ENCODE data around the gene CYFIP1. TPM values are rescaled to one million over a fixed set of nuclear protein-coding genes. Genes with fewer than 3 reads are reported as not detected.

Gene CYFIP1
- total RNA-seq, 1 experiment from 2014 or later: 143 TPM

DNA sequence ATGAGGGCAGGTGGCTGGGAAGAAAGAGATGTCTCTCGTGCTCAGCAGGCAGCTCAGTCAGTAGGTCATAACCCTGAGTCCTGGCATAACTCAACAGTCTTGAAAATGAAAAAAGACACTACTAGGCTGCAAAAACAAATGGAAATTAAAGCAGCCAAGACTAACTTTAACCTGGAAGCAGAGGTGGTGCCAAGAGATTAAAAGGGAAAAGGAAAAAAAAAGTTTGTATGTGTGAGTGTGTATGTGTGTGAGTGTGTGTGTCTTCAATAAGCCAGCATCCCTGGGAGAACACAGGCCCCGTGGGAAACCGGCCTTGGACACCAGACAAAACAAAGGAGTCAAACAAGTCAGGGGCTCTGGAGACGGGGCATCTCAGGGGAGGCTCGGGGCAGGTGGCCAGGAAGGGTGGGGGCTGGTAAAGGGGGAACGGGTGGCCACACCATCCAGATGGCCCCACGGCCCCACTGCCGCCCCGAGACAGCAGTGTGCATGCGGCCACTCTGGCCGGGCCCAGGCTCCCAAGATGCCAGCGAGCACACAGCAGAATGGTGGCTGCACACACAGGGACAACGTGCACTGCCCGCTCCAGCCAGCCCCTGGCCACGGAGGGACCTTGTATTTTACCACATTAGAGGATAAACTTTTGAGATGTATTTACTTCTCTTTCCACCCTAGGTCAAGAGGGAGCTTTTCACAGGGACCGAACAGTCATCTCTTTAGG is 23.8 kb downstream of the CYFIP1 start:
- no peak overlapping the region for H3K9ac ChIP-seq (ENCODE audit: low read length)
- intact Hi-C loops (cut with micrococcal nuclease): no loop called here
- no peak overlapping the region for H2AFZ ChIP-seq (ENCODE audit: low read depth, low read length, poor library complexity, severe bottlenecking)
- ChIA-PET RAD21 (ENCODE audit: low non-redundant PET in 1 of 2, low total read pairs in 2 of 2, uncharacterized antibody in 2 of 2, unreplicated experiment in 2 of 2) (no interaction called here), POLR2A (no interaction called here), CTCF (no interaction called here)
- no peaks in the 10 kb centered on the region for H3K36me3 ChIP-seq (ENCODE audit: control insufficient read depth in 1 of 2, insufficient read depth in 2 of 2, low read length in 2 of 2)
- no peaks in the 10 kb centered on the region for H3K9me2 ChIP-seq (ENCODE audit: insufficient read depth)
- no TSS peak for BruUV-seq (replicated peaks)
- no peaks in the 10 kb centered on the region for H3K27me3 ChIP-seq (ENCODE audit: insufficient read depth, low read length)
- H3K4me2 ChIP-seq (ENCODE audit: low read length): no peak overlapping the region
- no peaks in the 10 kb centered on the region for H3K9me3 ChIP-seq (ENCODE audit: control insufficient read depth in 1 of 2, insufficient read depth in 1 of 2, low read depth in 1 of 2, low read length in 2 of 2)
- DNase-seq (ENCODE audit: low read depth, low spot score): no peak
- H3K79me2 ChIP-seq (ENCODE audit: insufficient read depth, low read length): peaks cover 96% of the 10 kb centered on the region
- H3K4me1 ChIP-seq (ENCODE audit: control insufficient read depth in 1 of 2, insufficient read depth in 2 of 2, low read length in 2 of 2): no peaks in the 10 kb centered on the region
- TF ChIP-seq, protein P1, sequence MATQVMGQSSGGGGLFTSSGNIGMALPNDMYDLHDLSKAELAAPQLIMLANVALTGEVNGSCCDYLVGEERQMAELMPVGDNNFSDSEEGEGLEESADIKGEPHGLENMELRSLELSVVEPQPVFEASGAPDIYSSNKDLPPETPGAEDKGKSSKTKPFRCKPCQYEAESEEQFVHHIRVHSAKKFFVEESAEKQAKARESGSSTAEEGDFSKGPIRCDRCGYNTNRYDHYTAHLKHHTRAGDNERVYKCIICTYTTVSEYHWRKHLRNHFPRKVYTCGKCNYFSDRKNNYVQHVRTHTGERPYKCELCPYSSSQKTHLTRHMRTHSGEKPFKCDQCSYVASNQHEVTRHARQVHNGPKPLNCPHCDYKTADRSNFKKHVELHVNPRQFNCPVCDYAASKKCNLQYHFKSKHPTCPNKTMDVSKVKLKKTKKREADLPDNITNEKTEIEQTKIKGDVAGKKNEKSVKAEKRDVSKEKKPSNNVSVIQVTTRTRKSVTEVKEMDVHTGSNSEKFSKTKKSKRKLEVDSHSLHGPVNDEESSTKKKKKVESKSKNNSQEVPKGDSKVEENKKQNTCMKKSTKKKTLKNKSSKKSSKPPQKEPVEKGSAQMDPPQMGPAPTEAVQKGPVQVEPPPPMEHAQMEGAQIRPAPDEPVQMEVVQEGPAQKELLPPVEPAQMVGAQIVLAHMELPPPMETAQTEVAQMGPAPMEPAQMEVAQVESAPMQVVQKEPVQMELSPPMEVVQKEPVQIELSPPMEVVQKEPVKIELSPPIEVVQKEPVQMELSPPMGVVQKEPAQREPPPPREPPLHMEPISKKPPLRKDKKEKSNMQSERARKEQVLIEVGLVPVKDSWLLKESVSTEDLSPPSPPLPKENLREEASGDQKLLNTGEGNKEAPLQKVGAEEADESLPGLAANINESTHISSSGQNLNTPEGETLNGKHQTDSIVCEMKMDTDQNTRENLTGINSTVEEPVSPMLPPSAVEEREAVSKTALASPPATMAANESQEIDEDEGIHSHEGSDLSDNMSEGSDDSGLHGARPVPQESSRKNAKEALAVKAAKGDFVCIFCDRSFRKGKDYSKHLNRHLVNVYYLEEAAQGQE (IDR thresholded peaks at IDR 0.05; ENCODE audit: low read depth): no peak
- TF ChIP-seq ZNF274 (IDR thresholded peaks at IDR 0.05; ENCODE audit: low read depth, low read length) (no peak), CBX3 (IDR thresholded peaks at IDR 0.05; ENCODE audit: low read depth) (no peak), JUND (IDR thresholded peaks at IDR 0.05) (no peak), POLR2AphosphoS5 (IDR thresholded peaks at IDR 0.05; ENCODE audit: low read depth, low read length) (no peak), EZH2phosphoT487 (IDR thresholded peaks at IDR 0.05; ENCODE audit: borderline replicate concordance) (no peak), ELF1 (IDR thresholded peaks at IDR 0.05; ENCODE audit: borderline replicate concordance, low read depth) (no peak), SP1 (IDR thresholded peaks at IDR 0.05; ENCODE audit: low read depth) (no peak)
- no peak overlapping the region for H3K27ac ChIP-seq (ENCODE audit: low read depth, low read length)
- H3K4me3 ChIP-seq (replicated peaks in 1 of 2; ENCODE audit: low read depth in 1 of 2, low read length in 2 of 2): no peak overlapping the region
- ATAC-seq: no peak
- no peaks in the 10 kb centered on the region for H4K20me1 ChIP-seq (ENCODE audit: insufficient read depth)

Data from HCT116 (cell line).